MM.1S (cell line): ENCODE data around the gene LRMDA.

Source experiments
- EZH2 ChIP-seq: fragments of 300-600 bp; sonication (generic); optimal IDR thresholded peaks from 2 replicates; pipeline ENCODE3; 2017; ENCODE audit warnings: low read depth, mild to moderate bottlenecking, antibody characterized with exemption, low read length, mixed read lengths
- TF ChIP-seq, protein P1 (sequence below): fragments of 300-600 bp; sonication (generic); IDR thresholded peaks from 2 replicates; pipeline ENCODE4 v1.5.1; 2016; ENCODE audit warnings: antibody characterized with exemption, low read length, mixed read lengths

DNA sequence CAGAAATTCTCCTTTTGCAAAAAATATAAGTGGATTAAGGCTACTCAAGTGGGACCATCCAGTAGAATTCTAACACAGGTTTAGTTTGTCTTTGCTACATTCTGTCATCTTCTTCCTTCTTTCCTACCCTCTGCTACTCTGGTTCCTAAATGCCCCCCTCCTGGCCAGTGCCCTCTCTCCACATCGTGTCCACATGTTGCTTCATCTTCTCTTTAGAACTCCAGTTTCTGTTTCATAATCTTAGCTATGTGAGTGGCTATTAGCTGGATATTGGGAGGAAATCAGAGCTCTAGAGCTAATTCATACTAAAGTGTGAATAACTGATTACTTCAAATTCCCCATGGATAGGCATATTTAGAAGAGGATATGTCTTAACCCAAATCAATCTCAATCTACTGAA is 528.5 kb downstream of the LRMDA start:
- no peak for TF ChIP-seq EZH2
- TF ChIP-seq, protein P1, sequence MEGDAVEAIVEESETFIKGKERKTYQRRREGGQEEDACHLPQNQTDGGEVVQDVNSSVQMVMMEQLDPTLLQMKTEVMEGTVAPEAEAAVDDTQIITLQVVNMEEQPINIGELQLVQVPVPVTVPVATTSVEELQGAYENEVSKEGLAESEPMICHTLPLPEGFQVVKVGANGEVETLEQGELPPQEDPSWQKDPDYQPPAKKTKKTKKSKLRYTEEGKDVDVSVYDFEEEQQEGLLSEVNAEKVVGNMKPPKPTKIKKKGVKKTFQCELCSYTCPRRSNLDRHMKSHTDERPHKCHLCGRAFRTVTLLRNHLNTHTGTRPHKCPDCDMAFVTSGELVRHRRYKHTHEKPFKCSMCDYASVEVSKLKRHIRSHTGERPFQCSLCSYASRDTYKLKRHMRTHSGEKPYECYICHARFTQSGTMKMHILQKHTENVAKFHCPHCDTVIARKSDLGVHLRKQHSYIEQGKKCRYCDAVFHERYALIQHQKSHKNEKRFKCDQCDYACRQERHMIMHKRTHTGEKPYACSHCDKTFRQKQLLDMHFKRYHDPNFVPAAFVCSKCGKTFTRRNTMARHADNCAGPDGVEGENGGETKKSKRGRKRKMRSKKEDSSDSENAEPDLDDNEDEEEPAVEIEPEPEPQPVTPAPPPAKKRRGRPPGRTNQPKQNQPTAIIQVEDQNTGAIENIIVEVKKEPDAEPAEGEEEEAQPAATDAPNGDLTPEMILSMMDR: no peak
